ENCODE results near the gene PRLHR.

DNA sequence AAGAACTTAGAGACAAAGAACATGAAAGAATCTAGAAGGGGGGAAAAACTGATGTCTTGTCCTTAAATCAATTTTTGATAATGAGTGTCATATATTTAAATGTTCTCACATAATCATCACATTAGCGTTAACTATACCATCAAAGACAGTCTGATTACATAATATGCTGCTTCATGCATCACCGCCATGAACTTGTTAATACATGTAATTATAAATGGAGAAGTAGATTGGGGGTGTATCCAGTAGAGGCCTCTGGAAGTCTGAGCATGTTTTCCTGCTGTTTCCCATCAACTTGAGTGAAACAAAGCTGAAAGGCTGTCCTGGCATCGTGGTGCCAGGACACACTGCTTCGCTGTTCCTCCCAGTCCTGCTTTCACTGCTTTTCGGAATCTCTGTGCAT is 48.2 kb downstream of the PRLHR start:
- TF ChIP-seq, protein P1, sequence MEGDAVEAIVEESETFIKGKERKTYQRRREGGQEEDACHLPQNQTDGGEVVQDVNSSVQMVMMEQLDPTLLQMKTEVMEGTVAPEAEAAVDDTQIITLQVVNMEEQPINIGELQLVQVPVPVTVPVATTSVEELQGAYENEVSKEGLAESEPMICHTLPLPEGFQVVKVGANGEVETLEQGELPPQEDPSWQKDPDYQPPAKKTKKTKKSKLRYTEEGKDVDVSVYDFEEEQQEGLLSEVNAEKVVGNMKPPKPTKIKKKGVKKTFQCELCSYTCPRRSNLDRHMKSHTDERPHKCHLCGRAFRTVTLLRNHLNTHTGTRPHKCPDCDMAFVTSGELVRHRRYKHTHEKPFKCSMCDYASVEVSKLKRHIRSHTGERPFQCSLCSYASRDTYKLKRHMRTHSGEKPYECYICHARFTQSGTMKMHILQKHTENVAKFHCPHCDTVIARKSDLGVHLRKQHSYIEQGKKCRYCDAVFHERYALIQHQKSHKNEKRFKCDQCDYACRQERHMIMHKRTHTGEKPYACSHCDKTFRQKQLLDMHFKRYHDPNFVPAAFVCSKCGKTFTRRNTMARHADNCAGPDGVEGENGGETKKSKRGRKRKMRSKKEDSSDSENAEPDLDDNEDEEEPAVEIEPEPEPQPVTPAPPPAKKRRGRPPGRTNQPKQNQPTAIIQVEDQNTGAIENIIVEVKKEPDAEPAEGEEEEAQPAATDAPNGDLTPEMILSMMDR (IDR thresholded peaks at IDR 0.05) = no peak
- TF ChIP-seq YY1 (IDR thresholded peaks at IDR 0.05; ENCODE audit: low read depth) = no peak
- TF ChIP-seq, protein P2, sequence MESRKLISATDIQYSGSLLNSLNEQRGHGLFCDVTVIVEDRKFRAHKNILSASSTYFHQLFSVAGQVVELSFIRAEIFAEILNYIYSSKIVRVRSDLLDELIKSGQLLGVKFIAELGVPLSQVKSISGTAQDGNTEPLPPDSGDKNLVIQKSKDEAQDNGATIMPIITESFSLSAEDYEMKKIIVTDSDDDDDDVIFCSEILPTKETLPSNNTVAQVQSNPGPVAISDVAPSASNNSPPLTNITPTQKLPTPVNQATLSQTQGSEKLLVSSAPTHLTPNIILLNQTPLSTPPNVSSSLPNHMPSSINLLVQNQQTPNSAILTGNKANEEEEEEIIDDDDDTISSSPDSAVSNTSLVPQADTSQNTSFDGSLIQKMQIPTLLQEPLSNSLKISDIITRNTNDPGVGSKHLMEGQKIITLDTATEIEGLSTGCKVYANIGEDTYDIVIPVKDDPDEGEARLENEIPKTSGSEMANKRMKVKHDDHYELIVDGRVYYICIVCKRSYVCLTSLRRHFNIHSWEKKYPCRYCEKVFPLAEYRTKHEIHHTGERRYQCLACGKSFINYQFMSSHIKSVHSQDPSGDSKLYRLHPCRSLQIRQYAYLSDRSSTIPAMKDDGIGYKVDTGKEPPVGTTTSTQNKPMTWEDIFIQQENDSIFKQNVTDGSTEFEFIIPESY (IDR thresholded peaks at IDR 0.05; ENCODE audit: borderline replicate concordance, low read depth) = no peak
- TF ChIP-seq, protein P3, sequence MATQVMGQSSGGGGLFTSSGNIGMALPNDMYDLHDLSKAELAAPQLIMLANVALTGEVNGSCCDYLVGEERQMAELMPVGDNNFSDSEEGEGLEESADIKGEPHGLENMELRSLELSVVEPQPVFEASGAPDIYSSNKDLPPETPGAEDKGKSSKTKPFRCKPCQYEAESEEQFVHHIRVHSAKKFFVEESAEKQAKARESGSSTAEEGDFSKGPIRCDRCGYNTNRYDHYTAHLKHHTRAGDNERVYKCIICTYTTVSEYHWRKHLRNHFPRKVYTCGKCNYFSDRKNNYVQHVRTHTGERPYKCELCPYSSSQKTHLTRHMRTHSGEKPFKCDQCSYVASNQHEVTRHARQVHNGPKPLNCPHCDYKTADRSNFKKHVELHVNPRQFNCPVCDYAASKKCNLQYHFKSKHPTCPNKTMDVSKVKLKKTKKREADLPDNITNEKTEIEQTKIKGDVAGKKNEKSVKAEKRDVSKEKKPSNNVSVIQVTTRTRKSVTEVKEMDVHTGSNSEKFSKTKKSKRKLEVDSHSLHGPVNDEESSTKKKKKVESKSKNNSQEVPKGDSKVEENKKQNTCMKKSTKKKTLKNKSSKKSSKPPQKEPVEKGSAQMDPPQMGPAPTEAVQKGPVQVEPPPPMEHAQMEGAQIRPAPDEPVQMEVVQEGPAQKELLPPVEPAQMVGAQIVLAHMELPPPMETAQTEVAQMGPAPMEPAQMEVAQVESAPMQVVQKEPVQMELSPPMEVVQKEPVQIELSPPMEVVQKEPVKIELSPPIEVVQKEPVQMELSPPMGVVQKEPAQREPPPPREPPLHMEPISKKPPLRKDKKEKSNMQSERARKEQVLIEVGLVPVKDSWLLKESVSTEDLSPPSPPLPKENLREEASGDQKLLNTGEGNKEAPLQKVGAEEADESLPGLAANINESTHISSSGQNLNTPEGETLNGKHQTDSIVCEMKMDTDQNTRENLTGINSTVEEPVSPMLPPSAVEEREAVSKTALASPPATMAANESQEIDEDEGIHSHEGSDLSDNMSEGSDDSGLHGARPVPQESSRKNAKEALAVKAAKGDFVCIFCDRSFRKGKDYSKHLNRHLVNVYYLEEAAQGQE (IDR thresholded peaks at IDR 0.05; ENCODE audit: low read depth, low read length) = no peak
- no peak for TF ChIP-seq POLR2AphosphoS5 (IDR thresholded peaks at IDR 0.05; ENCODE audit: low read depth, low read length)
- TF ChIP-seq TAF1 (IDR thresholded peaks at IDR 0.05; ENCODE audit: borderline replicate concordance, low read depth, low read length) = no peak
- TF ChIP-seq SIN3A (IDR thresholded peaks at IDR 0.05; ENCODE audit: borderline replicate concordance, low read depth, low read length) = no peak
- TF ChIP-seq, protein P4, sequence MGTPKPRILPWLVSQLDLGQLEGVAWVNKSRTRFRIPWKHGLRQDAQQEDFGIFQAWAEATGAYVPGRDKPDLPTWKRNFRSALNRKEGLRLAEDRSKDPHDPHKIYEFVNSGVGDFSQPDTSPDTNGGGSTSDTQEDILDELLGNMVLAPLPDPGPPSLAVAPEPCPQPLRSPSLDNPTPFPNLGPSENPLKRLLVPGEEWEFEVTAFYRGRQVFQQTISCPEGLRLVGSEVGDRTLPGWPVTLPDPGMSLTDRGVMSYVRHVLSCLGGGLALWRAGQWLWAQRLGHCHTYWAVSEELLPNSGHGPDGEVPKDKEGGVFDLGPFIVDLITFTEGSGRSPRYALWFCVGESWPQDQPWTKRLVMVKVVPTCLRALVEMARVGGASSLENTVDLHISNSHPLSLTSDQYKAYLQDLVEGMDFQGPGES (IDR thresholded peaks at IDR 0.05; ENCODE audit: low read depth, low read length) = no peak
- no peak for TF ChIP-seq GABPA (IDR thresholded peaks at IDR 0.05; ENCODE audit: low read depth)
- no peak for TF ChIP-seq RAD21 (IDR thresholded peaks at IDR 0.05; ENCODE audit: low read length)
- no peak for TF ChIP-seq RFX5 (IDR thresholded peaks at IDR 0.05; ENCODE audit: low read length)
- TF ChIP-seq TEAD4 (IDR thresholded peaks at IDR 0.05; ENCODE audit: borderline replicate concordance, insufficient read depth) = no peak
